Central memory CD8-positive, alpha-beta T cell (primary cell): ENCODE data around the gene MAPRE2.

Experiments
- ATAC-seq: fragments of 150-1000 bp; cut with Tn5 transposase; replicated peaks from 2 replicates; pipeline ENCODE4 v1.10.0; 2022; ENCODE audit warnings: mild to moderate bottlenecking, moderate FRiP score, moderate number of reproducible peaks; ENCODE audit not compliant: poor library complexity, severe bottlenecking; ENCODE audit errors: extremely low read depth
- DNase-seq, 2 donors: peaks; one replicate each; pipeline ENCODE4 v3.0.0; 2021; ENCODE audit warnings: low spot score in 2 of 2
- H3K27ac Mint-ChIP-seq: one replicate; pipeline ENCODE4 v1.8.0; 2022; ENCODE audit warnings: low read depth, mild to moderate bottlenecking, moderate library complexity, mixed read lengths
- H3K27me3 Mint-ChIP-seq: one replicate; pipeline ENCODE4 v1.8.0; 2022; ENCODE audit warnings: mixed read lengths
- H3K36me3 Mint-ChIP-seq: one replicate; pipeline ENCODE4 v1.8.0; 2022; ENCODE audit warnings: mild to moderate bottlenecking, moderate library complexity, mixed read lengths; ENCODE audit not compliant: insufficient read depth
- H3K4me1 Mint-ChIP-seq: one replicate; pipeline ENCODE4 v1.8.0; 2022; ENCODE audit warnings: mixed read lengths
- H3K4me3 Mint-ChIP-seq: one replicate; pipeline ENCODE4 v1.8.0; 2022; ENCODE audit warnings: mild to moderate bottlenecking, moderate library complexity, mixed read lengths
- H3K9me3 Mint-ChIP-seq: one replicate; pipeline ENCODE4 v1.8.0; 2022; ENCODE audit warnings: mixed read lengths

The MAPRE2 gene

GRCh38 chr18:35040988-35041814 is at the start of gene MAPRE2:
MAPRE2 (plus strand) TSS chr18:35041413; CDS start chr18:35041540, 127 bp downstream.
- Mint-ChIP-seq H3K27ac (peak within 1 kb of the TSS; percentile 96), H3K9me3 (no peaks in the 10 kb centered on the region), H3K27me3 (no peaks in the 10 kb centered on the region), H3K4me3 (peak within 1 kb of the TSS; percentile 94), H3K36me3 (peaks cover 25% of the 10 kb centered on the region), H3K4me1 (peaks cover 65% of the 10 kb centered on the region)
- peak; percentile 99 to 100 for DNase-seq
- peak; percentile 88 for ATAC-seq

- no peak for ATAC-seq
- no peak for DNase-seq
- Mint-ChIP-seq H3K27ac (no peak overlapping the region), H3K4me1 (no peaks in the 10 kb centered on the region), H3K4me3 (no peak overlapping the region), H3K27me3 (no peaks in the 10 kb centered on the region), H3K9me3 (no peaks in the 10 kb centered on the region), H3K36me3 (peaks cover 5% of the 10 kb centered on the region)
These were observed 49.7 kb upstream of the MAPRE2 start for GRCh38 chr18:34991561-34991960.

GRCh38 chr18:34993289-34993688 is 47.9 kb upstream of the MAPRE2 start:
- ATAC-seq = no peak
- DNase-seq = no peak
- peaks cover 4% of the 10 kb centered on the region for H3K36me3 Mint-ChIP-seq
- no peak overlapping the region for H3K4me3 Mint-ChIP-seq
- H3K27ac Mint-ChIP-seq = no peak overlapping the region
- H3K4me1 Mint-ChIP-seq = no peaks in the 10 kb centered on the region
- no peaks in the 10 kb centered on the region for H3K27me3 Mint-ChIP-seq
- no peaks in the 10 kb centered on the region for H3K9me3 Mint-ChIP-seq

GRCh38 chr18:34995746-34996145 is 45.5 kb upstream of the MAPRE2 start:
- Mint-ChIP-seq H3K27me3 (no peaks in the 10 kb centered on the region), H3K4me1 (no peaks in the 10 kb centered on the region), H3K36me3 (peaks cover 4% of the 10 kb centered on the region), H3K27ac (no peak overlapping the region), H3K9me3 (no peaks in the 10 kb centered on the region), H3K4me3 (no peak overlapping the region)
- ATAC-seq (no peak), DNase-seq (no peak)

GRCh38 chr18:34998661-34999060 is 42.6 kb upstream of the MAPRE2 start:
- Mint-ChIP-seq H3K4me1 (no peaks in the 10 kb centered on the region), H3K4me3 (no peak overlapping the region), H3K9me3 (no peaks in the 10 kb centered on the region), H3K27ac (no peak overlapping the region), H3K27me3 (no peaks in the 10 kb centered on the region), H3K36me3 (no peaks in the 10 kb centered on the region)
- DNase-seq (no peak), ATAC-seq (no peak)

GRCh38 chr18:34999756-35000289 is 41.4 kb upstream of the MAPRE2 start:
- H3K4me3 Mint-ChIP-seq = no peak overlapping the region
- no peaks in the 10 kb centered on the region for H3K27me3 Mint-ChIP-seq
- ATAC-seq = no peak
- DNase-seq = no peak
- no peaks in the 10 kb centered on the region for H3K36me3 Mint-ChIP-seq
- H3K4me1 Mint-ChIP-seq = no peaks in the 10 kb centered on the region
- H3K27ac Mint-ChIP-seq = no peak overlapping the region
- H3K9me3 Mint-ChIP-seq = no peaks in the 10 kb centered on the region

GRCh38 chr18:35000457-35000856 is 40.8 kb upstream of the MAPRE2 start:
- no peak for ATAC-seq
- no peak overlapping the region for H3K27ac Mint-ChIP-seq
- no peaks in the 10 kb centered on the region for H3K36me3 Mint-ChIP-seq
- H3K4me1 Mint-ChIP-seq = no peaks in the 10 kb centered on the region
- no peak overlapping the region for H3K4me3 Mint-ChIP-seq
- no peaks in the 10 kb centered on the region for H3K27me3 Mint-ChIP-seq
- DNase-seq = no peak
- no peaks in the 10 kb centered on the region for H3K9me3 Mint-ChIP-seq

GRCh38 chr18:35002120-35002519 is 39.1 kb upstream of the MAPRE2 start:
- ATAC-seq (no peak), DNase-seq (no peak)
- Mint-ChIP-seq H3K4me1 (no peaks in the 10 kb centered on the region), H3K4me3 (no peak overlapping the region), H3K9me3 (no peaks in the 10 kb centered on the region), H3K27ac (no peak overlapping the region), H3K27me3 (no peaks in the 10 kb centered on the region), H3K36me3 (no peaks in the 10 kb centered on the region)

- Mint-ChIP-seq H3K4me1 (no peaks in the 10 kb centered on the region), H3K4me3 (no peak overlapping the region), H3K9me3 (no peaks in the 10 kb centered on the region), H3K27me3 (no peaks in the 10 kb centered on the region), H3K27ac (no peak overlapping the region), H3K36me3 (no peaks in the 10 kb centered on the region)
- DNase-seq = no peak
- ATAC-seq = peak; percentile 68
These were observed 35.1 kb upstream of the MAPRE2 start for GRCh38 chr18:35005963-35006577.

- no peaks in the 10 kb centered on the region for H3K4me1 Mint-ChIP-seq
- DNase-seq (no peak), ATAC-seq (no peak)
- no peaks in the 10 kb centered on the region for H3K36me3 Mint-ChIP-seq
- no peaks in the 10 kb centered on the region for H3K9me3 Mint-ChIP-seq
- no peak overlapping the region for H3K4me3 Mint-ChIP-seq
- no peak overlapping the region for H3K27ac Mint-ChIP-seq
- no peaks in the 10 kb centered on the region for H3K27me3 Mint-ChIP-seq
These were observed 31.1 kb upstream of the MAPRE2 start for GRCh38 chr18:35010156-35010555.

- Mint-ChIP-seq H3K36me3 (no peaks in the 10 kb centered on the region), H3K4me1 (no peaks in the 10 kb centered on the region), H3K27ac (no peak overlapping the region), H3K9me3 (no peaks in the 10 kb centered on the region), H3K4me3 (no peak overlapping the region), H3K27me3 (no peaks in the 10 kb centered on the region)
- no peak for ATAC-seq
- no peak for DNase-seq
These were observed 30.2 kb upstream of the MAPRE2 start for GRCh38 chr18:35010993-35011392.

GRCh38 chr18:35019933-35020332 is 21.3 kb upstream of the MAPRE2 start:
- no peak for DNase-seq
- Mint-ChIP-seq H3K36me3 (no peaks in the 10 kb centered on the region), H3K9me3 (no peaks in the 10 kb centered on the region), H3K27ac (no peak overlapping the region), H3K4me1 (no peaks in the 10 kb centered on the region), H3K27me3 (no peaks in the 10 kb centered on the region), H3K4me3 (no peak overlapping the region)
- no peak for ATAC-seq

- no peaks in the 10 kb centered on the region for H3K27me3 Mint-ChIP-seq
- DNase-seq = no peak
- no peaks in the 10 kb centered on the region for H3K9me3 Mint-ChIP-seq
- H3K36me3 Mint-ChIP-seq = peaks cover 1% of the 10 kb centered on the region
- no peak overlapping the region for H3K27ac Mint-ChIP-seq
- no peaks in the 10 kb centered on the region for H3K4me1 Mint-ChIP-seq
- no peak for ATAC-seq
- H3K4me3 Mint-ChIP-seq = no peak overlapping the region
These were observed 18.7 kb upstream of the MAPRE2 start for GRCh38 chr18:35022426-35023001.
